Cerebellar nuclear complex (tissue), 1 donor: ENCODE measurements around the gene WDR45.

Experiments
- DNase-seq, 2 experiments: peaks; one replicate each; lab custom pipeline; 2025; lab: John Stamatoyannopoulos, UW

Gene WDR45

GRCh38 chrX:49043220-49043986 lies 36.3 kb downstream of the WDR45 start, which contains the start of gene TFE3:
Gene TFE3, minus strand, starts transcription at chrX:49043357. Its CDS starts 131 bp downstream, at chrX:49043226.
- DNase-seq: peak; percentile 92 to 93

- no peak for DNase-seq
Measured at GRCh38 chrX:49042581-49043219, 37.0 kb downstream of the WDR45 start.

GRCh38 chrX:49041744-49042580 lies 37.7 kb downstream of the WDR45 start:
- no peak for DNase-seq

DNA sequence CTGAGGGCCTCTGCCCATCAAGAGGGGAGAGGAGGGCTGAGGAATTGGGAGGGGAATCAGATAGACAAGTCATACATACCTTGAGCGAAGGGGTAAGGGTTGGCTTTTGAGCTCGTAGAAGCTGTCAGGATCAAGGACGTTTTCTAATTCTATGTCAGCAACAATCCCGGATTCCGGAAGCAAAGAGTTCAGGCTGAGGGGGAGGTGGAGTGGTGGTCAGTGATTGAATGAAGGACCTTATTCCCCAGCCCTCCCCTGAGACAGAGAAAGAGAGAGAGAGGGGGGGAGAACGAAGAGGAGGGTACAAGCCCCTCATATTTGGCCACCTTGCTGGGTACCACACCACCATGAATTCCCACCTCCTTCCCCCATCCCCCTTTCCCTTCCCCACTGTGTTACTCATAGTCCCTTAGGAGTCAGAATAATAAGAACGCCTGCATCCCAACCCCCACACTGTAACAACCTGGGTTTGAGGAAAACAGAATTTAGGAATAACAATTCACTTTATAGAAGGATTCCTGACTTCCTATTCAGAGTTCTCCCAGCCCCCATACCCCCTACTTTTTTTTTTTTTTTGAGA lies 39.2 kb downstream of the WDR45 start:
- DNase-seq: no peak

DNA sequence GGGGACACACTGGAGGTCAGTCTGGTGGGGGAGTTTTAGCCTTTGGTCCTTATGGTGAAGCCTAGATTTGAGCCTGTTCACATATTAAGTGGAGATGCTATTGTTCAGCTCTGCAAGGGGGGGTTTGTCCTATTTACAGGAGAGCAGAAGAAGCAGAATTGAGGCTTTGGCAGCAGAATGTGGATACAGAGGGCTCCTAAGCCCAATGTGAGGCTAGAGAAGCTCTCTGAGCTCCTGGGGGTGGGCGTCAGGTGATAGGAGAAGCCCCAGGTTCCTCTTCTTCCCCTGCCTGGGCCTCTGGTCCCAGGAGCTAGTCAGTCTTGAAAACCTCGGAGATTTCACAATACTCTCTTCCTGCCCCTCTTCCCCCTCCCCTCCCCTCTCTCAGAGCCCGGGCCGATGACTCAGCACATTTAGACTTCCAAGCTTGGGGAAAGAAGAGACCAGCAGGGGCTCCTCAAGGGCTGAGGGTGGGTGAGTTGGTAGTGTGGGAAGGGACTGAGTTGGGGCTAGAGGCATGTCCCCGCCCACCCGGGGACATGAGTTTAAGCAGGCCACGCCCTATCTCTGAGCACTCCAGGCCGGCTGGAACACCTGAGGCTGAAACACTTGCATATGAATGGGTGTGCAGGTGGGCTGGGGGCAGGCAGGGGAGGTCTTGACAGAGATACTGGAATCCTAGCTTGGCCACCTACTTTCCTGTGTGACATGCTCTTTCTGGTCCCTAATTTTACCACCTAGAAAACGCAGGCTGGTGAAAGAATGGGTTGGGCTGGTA lies 39.9 kb downstream of the WDR45 start:
- DNase-seq: no peak

DNA sequence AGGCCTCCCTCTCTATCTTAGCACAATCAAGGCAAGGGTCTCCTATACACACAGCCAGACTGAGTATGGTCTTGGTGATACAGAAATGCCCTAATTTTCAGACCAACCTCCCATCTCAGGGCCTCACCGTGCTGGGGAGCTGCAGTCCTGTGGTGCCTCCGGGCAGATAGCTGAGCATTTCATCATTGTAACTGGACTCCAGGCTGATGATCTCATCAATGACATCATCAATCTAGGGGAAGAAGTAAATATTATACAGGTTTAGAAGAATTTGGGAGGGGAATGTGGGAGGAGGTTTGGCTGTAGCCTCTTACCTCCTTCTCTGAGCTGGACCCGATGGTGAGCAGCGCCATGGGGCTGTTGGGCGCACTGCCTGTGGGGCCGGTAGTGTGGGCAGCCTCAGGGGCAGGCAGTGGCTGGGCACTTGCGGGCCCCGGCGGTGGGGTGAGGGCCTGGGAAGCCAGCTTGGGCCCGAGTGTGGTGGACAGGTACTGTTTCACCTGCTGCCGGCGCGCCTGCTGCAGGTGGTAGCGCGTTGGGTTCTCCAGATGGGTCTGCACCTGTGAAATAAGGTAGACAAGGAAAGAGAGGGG lies 41.7 kb downstream of the WDR45 start:
- no peak for DNase-seq

GRCh38 chrX:49030283-49030682 lies 49.4 kb downstream of the WDR45 start:
- no peak for DNase-seq

- no peak for DNase-seq
Measured at GRCh38 chrX:49029876-49030275, 49.8 kb downstream of the WDR45 start.
